ENCODE data around the gene CCDC144A.
"Not testable (repeated sequence)": the region's sequence is repeated elsewhere in the genome, so short reads cannot be mapped to it uniquely, and the experiment has no call there.

The CCDC144A gene

GRCh38 chr17:16689731-16690281 is at the start of gene CCDC144A:
TSS of gene CCDC144A (plus strand) at chr17:16690241. CDS start at chr17:16690401, 160 bp downstream.
- DNase-seq (ENCODE audit: low read depth, low spot score) = not testable (repeated sequence)

GRCh38 chr17:16649585-16649984 is 40.5 kb upstream of the CCDC144A start:
- DNase-seq (ENCODE audit: low read depth, low spot score) = no peak

- no peak for DNase-seq (ENCODE audit: low read depth, low spot score)
Observed at GRCh38 chr17:16652252-16652651, 37.8 kb upstream of the CCDC144A start.

- DNase-seq (ENCODE audit: low read depth, low spot score) = no peak
Observed at GRCh38 chr17:16652847-16653366, 37.1 kb upstream of the CCDC144A start.

GRCh38 chr17:16653367-16654041 is 36.5 kb upstream of the CCDC144A start, which contains the start of gene ZNF624:
TSS of gene ZNF624 (minus strand) at chr17:16653850.
- peak; percentile 61 for DNase-seq (ENCODE audit: low read depth, low spot score)

- no peak for DNase-seq (ENCODE audit: low read depth, low spot score)
Observed at GRCh38 chr17:16661217-16661616, 28.8 kb upstream of the CCDC144A start.

GRCh38 chr17:16662936-16663335 is 27.1 kb upstream of the CCDC144A start:
- no peak for DNase-seq (ENCODE audit: low read depth, low spot score)

GRCh38 chr17:16666553-16666906 is 23.5 kb upstream of the CCDC144A start:
- not testable (repeated sequence) for DNase-seq (ENCODE audit: low read depth, low spot score)

- DNase-seq (ENCODE audit: low read depth, low spot score) = not testable (repeated sequence)
Observed at GRCh38 chr17:16666907-16667636, 23.0 kb upstream of the CCDC144A start.

- no peak for DNase-seq (ENCODE audit: low read depth, low spot score)
Observed at GRCh38 chr17:16676676-16677268, 13.3 kb upstream of the CCDC144A start.

GRCh38 chr17:16683290-16684138 is 6.5 kb upstream of the CCDC144A start:
- DNase-seq (ENCODE audit: low read depth, low spot score) = not testable (repeated sequence)

GRCh38 chr17:16686019-16686418 is 4.0 kb upstream of the CCDC144A start:
- DNase-seq (ENCODE audit: low read depth, low spot score) = not testable (repeated sequence)

- DNase-seq (ENCODE audit: low read depth, low spot score) = not testable (repeated sequence)
Observed at GRCh38 chr17:16687151-16687550, 2.9 kb upstream of the CCDC144A start.

- not testable (repeated sequence) for DNase-seq (ENCODE audit: low read depth, low spot score)
Observed at GRCh38 chr17:16690447-16690846, 406 bp downstream of the CCDC144A start.

GRCh38 chr17:16697603-16698002 is 7.6 kb downstream of the CCDC144A start:
- not testable (repeated sequence) for DNase-seq (ENCODE audit: low read depth, low spot score)

GRCh38 chr17:16745492-16746203 is 55.6 kb downstream of the CCDC144A start:
- not testable (repeated sequence) for DNase-seq (ENCODE audit: low read depth, low spot score)

- DNase-seq (ENCODE audit: low read depth, low spot score) = not testable (repeated sequence)
Observed at GRCh38 chr17:16746571-16746970, 56.5 kb downstream of the CCDC144A start.

GRCh38 chr17:16750515-16750914 is 60.5 kb downstream of the CCDC144A start:
- not testable (repeated sequence) for DNase-seq (ENCODE audit: low read depth, low spot score)

GRCh38 chr17:16751224-16751923 is 61.3 kb downstream of the CCDC144A start:
- not testable (repeated sequence) for DNase-seq (ENCODE audit: low read depth, low spot score)

GRCh38 chr17:16751924-16752287 is 61.9 kb downstream of the CCDC144A start:
- DNase-seq (ENCODE audit: low read depth, low spot score) = not testable (repeated sequence)

Data from brain pericyte (primary cell).